GM18526 (cell line): Measurements from ENCODE around the gene ZFYVE26.
"Not testable (repeated sequence)": the region's sequence is repeated elsewhere in the genome, so short reads cannot be mapped to it uniquely, and the experiment has no call there.

Source experiments
- POLR2A ChIP-seq: IDR thresholded peaks from 3 replicates; pipeline ENCODE4 v1.6.1; 2011; ENCODE audit not compliant: insufficient read length; ENCODE audit errors: extremely low read depth

Gene ZFYVE26

GRCh38 chr14:67703997-67704396 lies 112.4 kb downstream of the ZFYVE26 start:
- no peak for TF ChIP-seq POLR2A

DNA sequence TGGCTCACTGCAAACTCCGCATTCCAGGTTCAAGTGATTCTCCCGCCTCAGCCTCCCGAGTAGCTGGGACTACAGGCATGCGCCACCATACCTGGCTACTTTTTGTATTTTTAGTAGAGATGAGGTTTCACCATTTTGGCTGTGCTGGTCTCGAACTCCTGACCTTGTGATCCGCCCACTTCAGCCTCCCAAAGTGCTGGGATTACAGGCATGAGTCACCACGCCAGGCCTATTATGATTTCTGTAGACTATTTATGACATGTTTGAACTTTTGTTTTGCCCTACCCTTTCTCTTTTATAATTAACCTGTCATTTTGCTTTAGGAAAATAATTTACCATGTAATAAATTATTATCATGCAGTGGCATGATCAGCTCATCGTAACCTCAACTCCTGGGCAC lies 114.9 kb downstream of the ZFYVE26 start, which contains the start of gene RDH12:
TSS of gene RDH12 (plus strand) at position 395 of the 400 bp plus-strand sequence. CDS start 20,757 bp downstream, outside the sequence.
- not testable (repeated sequence) for TF ChIP-seq POLR2A

DNA sequence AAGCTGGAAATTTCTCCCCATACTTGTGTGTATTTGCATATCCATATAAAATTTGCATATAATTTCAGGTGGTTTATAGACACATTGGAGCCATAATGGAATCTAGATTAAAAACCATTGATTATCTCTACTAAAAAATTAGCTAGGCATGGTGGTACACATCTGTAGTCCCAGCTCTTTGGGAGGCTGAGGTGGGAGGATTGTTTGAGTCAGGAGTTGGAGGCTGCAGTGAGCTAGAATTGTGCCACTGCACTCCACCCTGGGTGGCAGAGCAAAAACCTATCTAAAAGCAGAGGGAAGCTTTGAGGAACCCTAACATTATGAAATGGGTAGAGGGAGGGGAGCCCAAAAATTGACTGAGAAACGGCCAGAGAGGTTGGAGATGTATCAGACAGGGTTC lies 118.2 kb downstream of the ZFYVE26 start:
- no peak for TF ChIP-seq POLR2A

GRCh38 chr14:67697006-67697405 lies 119.4 kb downstream of the ZFYVE26 start:
- TF ChIP-seq POLR2A = no peak
